ENCODE measurements around the gene MAP3K4.
A peak's percentile ranks its signal among the peaks of the same experiment; 100 is the strongest.

The MAP3K4 gene

DNA sequence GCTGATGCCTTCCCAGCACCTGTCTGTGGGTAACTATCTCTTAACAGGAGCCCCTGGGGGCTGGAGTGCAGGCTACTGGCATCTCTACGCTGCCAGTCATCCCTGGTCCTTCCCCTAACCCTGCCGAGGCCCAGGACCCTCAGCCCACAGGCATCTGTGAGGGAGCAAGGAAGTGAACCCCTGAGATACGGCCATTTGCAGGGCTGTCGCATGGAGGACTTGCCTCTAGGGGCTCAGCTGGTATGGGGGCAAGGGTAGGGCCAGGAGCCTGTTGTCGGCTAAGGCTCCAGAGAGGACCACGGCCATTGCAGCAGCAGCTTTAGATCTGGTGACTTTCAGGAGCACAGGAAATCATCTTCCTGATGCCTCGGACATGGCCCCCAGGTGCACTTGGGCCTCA is 49.7 kb downstream of the MAP3K4 start:
- no peak for DNase-seq

DNA sequence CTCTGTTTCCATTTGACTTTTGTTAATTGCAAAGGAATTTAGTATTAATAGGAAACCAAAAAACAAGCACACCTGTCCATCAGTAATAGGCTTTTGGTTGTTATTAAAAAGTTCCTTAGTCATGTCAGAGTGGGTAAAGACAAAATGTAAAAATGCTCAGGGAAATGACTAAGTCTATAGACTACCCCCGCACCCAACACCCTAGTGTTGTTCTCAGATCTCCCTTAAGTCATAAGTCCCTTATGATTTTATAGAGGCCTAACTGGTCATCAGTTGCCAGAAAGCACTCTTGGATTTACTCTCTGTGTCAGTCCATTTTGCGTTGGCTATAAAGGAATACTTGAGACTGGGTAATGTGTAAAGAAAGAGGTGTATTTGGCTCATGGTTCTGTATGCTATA is 52.8 kb downstream of the MAP3K4 start:
- DNase-seq: no peak

DNA sequence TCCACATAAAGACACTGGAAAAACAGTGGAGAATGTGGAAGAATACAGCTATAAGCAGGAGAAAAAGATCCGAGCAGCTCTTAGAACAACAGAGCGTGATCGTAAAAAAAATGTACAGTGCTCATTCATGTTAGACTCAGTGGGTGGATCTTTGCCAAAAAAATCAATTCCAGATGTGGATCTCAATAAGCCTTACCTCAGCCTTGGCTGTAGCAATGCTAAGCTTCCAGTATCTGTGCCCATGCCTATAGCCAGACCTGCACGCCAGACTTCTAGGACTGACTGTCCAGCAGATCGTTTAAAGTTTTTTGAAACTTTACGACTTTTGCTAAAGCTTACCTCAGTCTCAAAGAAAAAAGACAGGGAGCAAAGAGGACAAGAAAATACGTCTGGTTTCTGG is 57.1 kb downstream of the MAP3K4 start:
- DNase-seq: no peak

DNA sequence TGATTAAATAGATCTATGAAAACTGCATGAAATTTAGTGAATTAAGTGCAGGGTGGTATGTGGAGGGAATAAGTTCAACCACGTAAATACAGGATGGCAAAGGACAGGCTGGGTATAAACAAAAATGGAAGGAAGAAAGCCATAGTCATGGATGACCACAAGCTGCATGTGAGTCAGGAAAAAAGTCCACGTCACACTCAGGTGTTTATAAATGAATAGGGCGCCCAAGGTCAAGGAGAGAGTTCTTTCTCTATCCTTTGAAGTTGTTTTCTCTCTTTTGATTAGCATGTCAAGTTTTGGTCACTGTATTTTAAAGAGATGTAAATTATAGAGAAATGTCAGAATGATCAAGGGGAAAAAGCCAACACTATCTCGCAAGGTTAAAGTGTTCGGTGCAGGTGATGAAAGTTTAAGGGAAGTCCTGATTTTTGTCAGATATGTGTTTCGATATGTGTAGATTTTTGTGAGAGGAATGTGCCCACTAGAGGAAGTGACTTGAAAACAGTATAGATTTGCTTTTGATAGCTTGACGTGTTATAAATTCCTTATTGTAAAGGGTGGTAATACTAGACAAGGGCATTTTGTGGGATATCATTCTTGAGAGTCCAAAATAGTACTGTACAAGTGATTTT is 58.7 kb downstream of the MAP3K4 start:
- DNase-seq: no peak

DNA sequence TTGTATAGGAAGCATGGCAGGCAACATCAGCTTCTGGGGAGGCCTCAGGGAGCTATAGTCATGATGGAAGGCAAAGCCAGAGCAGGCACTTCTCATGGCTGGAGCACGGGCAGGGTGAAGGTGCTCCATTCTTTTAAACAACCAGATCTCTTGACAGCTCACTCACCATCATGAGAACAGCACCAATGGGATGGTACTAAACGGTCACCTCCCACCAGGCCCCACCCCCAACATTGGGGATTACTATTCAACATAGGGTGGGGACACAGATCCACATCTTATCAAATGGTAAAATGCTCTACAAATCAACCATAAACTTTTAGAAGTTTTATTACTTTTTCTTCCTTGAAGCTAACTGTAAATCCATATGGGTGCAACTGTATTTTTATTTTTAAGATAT is 61.5 kb downstream of the MAP3K4 start:
- no peak for DNase-seq

DNA sequence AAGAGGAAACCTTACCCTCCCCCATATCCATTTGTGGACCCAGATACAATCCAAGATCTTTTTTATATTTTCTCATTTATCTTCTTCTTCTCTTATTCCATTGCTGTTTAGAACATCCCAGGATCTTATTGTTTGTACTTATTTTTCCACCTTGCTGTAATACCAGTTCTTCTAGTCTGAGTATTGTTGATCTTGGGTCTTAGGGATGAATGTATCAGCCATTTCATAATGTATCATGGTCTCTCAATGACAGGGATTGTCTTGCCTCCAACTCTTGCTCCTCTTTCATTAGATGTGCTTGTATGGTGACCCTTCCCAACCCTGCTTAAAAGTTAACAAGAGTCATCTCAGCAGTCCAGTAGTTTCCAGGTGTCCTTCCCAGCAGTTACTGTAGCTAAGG is 63.3 kb downstream of the MAP3K4 start:
- DNase-seq: no peak

DNA sequence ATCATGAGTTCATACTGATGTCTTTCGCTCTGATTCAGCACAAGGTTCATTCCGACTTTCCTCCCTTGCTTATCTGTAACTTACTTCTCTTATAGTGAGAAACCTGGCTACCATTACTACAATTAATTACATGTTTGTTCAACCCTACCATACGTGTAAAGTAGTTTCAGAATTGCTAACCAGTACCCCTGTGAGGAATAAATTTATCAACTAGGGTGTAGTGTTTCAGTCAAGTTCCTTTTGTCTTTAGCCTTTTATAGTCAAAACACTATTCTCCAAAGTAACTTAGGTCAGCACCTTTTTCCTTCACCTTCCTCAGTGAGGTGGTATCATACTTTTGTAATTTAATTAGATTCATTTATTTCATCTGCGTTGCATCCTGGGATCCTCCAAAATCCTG is 64.9 kb downstream of the MAP3K4 start:
- DNase-seq: no peak

DNA sequence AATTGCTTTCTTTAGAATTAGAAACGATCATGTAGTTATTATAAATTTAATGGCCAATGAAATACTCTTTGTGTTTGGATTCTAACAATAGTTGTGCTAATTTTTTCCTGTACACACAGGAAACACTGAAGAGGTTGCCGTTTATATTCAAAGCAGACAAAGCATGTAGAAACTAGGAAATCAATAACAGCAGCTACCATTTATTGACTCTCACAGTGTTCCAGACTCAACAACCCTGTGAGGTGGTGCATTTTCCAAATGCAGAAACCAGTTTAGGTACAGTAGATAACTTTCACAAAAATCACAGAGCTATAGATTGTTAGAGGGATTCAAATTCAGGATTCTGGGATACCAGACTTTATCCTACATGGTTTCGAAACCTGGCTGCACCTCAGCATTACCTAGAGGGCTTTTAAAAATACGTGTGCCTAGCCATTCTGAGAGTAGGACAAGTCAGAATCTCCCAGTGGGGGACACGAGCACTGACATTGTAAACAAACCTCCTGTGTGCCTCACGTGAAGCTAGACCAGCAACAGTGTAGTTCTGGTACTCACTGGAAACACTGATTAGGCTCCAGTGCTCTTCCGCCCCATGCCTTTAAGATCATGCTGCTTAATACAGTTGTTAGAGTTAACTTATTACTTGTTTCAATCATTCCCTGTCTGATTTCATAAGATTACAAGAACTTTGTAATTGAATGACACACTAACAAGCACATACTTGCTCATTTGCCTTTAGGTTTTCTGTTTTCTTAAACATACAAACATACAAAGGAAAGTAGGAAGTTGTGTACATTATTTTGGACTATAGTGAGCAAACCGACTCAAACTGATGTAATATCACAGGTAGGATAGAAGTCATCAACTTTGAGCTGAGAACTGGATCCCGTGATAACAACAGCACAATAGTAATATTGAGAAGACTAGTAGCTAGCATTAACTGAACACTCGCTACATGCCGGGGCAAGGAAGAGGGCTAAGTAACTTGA is 65.8 kb downstream of the MAP3K4 start:
- no peak for DNase-seq

DNA sequence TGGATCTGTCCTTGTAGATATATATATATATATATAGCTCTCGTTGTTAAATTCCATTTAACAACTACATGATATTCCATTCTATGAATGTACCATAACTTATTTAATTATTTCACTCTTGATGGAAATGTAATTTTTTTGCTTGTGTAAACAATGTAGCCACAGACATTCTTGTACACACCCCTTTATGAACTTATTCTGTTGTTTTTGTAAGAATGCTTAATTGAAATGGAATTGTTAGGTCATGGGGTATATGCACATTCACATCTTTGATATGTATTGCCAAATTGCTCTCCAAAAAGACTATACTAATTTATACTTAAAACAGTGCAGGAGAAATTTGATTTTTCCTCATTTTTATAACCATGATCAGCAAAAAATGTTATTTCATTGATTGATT is 67.2 kb downstream of the MAP3K4 start:
- DNase-seq: no peak

DNA sequence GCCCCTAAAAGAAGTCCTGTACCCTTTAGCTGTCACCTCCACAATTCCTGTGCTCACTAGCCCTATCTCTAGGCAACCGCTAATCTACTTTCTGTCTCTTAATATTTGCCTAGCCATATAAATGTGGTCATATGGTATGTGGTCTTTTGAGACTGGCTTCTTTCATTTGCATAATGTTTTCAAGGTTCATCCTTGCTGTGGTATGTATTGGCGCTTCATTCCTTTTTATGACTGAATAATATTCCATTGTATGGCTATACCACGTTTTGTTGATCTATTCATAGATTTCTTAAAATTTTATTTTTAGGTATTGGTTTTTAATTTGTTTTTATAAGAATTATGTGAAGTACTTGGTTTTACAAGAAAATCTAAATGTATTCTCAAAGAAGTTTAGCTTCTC is 70.0 kb downstream of the MAP3K4 start:
- no peak for DNase-seq

DNA sequence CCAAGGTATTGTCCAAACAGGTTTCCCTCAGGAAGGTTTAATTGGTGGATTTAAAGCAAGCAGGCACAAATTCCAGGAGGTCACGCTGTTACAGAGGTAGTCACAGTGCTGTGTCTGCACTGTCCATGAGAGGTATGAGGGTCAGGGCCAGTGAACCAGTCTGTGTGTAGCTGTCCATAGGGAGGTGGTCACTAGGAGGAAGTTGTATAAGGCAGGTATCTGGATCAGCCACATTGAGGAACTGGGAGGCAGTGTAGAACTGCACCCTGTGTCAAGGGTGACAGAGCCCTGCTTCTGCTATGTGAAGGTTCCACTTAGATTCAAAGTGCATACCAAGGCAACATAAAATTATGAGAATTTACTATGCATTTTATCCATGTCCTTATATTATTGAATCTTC is 73.3 kb downstream of the MAP3K4 start:
- DNase-seq: no peak

DNA sequence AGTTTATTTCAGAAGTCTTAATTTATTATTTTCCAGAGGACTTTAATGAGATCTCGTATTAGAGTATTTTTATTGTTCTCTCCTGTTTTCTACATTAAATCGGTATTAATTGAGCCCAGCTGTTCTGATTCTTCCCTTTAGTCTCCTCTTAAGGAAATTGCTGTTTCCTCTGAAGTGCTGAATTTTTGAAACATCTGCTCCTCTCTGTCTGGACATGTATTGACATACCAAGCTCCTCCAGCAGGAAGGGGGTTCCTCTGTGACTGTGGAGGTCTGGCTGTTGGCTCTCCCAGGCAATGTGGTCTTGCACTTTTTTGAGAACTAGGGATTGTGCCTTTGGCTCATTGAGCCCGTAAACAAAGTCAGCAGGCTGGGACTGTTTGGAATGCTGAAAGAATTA is 74.9 kb downstream of the MAP3K4 start:
- no peak for DNase-seq

DNA sequence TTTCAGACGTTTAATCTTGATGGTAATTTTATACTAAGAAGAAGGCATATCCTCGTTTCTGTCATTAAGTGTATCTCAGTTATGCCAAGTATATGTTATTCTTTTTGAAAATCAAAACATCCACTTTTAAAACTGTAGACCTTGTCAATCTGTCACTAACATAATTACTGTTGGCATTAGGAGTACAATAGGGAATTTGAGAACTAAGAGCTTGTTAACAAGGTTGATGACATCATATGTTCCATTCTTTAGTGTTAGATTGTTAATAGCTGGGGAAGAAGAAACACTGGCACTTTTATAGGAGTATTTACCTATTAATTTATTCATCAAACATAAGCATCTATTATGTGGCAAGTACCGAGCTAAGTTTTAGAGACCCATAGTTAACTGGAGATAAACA is 76.2 kb downstream of the MAP3K4 start:
- DNase-seq: no peak

DNA sequence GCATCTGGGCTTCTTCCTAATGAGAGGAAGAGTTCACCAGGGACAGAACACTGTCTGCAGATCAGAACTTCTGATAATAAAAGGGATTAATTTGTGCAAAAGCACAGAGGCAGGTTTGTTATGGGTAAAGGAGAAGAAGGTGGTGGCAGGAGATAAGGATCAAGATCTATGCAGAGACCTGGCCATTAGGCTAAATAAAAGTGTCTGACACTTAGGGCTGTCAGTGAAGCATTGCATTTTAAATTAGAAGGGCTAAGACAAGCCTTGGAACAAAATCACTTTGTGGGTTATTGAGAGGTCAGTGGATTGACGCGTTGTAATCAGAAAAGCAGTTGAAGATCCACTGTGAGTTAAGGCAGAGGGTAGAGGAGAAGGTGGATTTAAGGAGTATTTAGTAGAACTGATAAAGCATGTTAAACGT is 76.8 kb downstream of the MAP3K4 start:
- peak; percentile 70 for DNase-seq

DNA sequence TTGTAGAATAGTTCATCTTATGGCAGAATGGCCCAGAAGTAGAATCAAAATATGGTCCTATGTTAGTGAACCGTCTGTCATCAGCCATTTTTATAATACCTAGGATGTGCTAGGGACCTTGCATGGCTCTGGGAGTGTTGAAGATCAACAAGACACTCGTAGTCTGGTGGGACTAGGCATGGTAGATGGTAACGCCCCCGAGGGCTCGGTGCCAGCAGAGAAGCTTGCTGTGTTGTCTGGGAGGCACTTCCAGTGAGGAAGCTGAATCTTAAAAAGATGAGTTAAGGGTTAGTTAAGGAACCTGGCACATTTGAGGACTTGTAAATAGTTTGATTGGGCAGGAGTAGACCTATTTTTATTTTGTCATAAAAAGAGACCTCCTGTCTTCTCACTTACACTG is 82.4 kb downstream of the MAP3K4 start:
- no peak for DNase-seq

DNA sequence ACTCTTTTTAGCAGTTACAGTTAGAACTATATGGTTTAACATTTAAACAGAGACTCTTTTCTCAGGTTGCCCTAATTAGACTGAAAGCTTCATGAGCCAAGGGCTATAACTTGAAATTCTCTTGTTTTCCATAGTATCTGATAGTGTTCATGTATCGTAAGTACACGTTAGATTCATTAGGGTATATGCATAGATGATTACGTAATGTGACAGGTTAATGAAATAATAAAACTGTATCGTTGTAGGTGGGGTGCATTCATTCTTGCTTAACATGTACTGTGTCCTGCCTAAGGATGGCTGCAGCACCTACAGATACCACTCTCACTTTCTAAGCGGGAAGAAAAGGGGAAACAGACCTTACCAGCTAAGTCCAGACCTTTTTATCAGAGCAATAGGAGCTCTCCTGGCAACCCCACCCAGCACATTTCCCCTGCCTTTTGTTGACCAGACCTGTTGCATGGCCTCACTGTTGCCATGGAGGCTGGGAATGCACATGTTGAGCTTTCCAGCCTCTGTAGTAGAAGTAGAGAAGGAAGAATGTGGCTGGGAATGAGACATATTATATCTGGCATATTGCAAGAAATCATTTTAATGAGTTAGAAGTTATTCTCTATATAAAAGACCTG is 83.0 kb downstream of the MAP3K4 start:
- no peak for DNase-seq

DNA sequence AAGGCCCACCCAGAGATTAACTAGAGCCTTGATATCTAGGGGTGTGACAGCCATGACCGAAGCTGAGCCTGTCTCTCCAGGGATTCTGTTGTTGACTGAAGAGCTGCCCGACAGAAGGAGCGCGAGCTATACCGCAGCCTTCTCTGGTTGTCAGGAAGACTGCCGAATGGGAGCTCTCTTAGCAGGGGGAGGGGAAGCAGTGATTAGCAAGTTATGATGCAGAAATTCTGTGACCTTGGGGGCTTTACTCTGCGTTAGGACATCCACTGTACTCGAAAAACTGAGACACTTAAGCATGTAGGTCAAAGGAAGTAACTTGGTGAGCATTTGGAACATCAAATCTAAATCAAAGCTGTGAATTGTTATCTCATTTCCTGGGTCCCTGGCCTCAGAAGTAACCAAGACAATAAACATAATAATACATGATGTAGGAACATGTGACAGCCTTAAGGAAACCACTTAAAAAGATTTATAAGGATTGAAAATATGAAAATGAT is 84.7 kb downstream of the MAP3K4 start:
- DNase-seq: peak; percentile 58

DNA sequence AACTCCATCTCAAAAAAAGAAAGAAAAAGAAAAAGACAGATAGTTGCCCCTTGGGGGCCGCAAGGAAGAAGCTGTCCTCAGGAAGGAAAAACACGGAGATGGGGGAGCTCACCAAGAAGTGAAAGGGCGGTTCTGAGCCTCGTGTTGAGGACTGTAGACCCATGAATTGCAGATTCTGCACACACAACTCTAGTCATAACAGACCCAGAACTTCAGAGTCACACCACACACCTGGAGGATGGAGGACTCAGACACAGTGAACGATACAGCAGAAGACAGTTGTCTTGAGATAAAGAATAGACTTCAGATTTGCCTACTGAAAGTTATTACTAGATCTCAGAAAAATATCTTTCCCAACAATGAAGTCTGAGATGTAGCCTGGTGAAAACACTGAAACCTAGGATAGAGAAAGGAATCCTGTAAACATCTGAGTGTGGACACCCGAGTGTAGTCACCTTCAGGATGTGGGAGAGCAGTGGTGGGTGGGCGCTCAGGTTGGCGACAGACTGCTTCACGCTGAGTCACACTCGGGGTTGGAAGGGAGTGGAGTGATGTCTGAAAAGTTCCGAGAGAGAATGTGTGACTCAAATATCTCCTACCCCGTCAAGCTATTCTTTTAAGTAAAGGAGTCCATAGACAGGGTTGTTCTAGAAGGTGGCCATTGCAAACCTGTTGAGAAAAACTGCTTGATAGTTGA is 88.1 kb downstream of the MAP3K4 start:
- no peak for DNase-seq

DNA sequence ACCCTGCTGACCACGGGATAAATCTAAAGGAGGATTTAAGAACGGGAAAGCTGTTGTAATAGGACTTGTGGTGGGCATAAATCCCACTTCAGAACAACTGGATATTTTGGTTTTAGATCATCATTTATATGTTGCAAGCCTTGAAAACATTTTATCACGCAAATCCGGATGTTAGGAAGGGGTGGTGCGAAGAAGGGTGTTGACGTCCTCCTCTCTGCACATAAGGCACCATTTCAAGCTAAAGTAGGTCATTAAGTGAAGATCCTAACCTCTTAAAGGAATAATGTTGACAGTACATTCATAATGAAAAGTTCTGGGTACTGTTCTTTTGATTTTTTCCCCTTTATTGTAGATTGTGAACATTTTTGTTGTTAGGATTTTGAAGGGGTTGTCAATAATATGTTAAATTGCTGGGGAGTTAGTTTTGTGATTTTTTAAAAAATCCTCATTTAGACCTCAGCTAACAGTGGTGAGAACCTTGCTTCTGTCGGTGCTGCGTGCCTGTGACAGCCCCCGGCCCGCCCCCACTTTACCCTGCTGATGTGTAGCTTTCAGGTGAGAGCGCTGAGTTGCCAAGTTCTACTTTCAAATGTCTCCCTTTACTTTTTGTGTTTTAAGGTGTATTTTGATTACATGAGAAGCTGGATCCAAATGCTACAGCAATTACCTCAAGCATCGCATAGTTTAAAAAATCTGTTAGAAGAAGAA is 88.8 kb downstream of the MAP3K4 start:
- DNase-seq: no peak

DNA sequence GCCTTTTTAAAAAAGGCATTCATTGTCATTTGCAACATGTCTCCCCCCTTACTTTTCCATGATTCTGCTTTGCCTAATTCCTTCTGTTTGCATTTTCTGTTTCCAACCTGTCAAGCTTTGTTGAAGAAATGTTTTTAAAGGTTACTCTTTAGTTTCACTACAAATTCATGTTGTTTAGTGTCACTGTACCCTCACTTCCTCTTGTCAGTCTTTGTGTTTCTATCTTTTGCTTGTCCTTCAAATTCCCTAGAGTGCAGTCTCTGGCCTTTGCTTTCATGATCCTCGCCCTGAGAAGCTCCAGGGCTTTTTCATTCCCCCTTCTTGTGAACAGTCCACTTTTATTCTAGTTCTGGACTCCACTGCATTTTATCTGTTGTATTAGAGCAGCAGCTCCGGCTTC is 90.6 kb downstream of the MAP3K4 start:
- DNase-seq: no peak

DNA sequence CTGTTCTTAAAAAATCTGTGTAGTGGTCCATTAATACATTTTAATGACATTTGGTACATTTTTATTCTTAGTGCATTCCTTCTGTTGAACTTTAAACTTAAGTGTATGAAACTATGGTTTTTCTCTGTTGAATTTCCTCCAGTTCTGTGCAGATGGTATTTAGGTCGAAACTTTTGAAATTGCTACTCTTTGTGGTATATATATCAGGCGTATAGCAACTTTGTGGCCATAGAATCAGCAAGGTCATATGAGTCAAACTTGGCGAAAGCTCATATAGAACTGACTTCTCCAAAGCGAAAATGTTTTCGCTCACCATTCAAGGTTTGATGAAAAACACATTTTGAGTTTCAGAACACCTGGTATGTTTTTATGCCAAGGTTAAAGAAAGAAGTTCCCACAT is 93.7 kb downstream of the MAP3K4 start:
- DNase-seq: no peak

DNA sequence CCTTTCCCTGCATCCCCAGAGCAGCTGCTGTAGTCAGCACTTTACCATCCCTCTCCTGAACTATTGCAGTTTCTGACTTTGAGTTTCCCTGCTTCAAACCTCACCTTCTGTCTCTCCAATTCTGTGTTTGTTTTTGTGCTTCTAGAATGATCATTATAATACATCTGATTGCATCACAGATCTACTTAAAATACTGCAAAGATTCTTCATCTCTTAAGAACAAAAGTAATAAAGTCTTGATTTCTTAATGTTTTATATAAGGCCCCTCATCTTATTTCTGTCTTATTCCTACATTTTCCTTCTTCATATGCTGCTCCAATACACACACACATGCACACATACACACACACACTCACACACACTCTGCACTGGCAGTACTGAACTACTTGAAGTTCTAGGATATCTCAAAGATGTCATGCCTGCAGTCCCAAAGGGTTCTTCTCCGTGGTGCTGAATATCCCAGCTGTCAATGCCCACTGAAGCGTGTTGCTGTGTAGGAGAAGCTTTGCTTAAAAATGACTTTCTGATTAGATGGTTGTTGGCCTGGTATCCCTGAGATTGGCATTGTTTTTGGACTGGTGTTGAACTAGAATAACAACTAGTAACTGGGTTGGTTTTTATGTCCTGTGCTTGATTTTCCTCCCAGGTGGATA is 97.2 kb downstream of the MAP3K4 start:
- peak; percentile 29 for DNase-seq
